HK-2 (cell line): ENCODE results near the gene TRNT1.

Experiments used
- DNase-seq: peaks from one replicate; pipeline ENCODE4 v3.0.0-alpha.2; 2018; ENCODE audit not compliant: unreplicated experiment

TRNT1 gene

GRCh38 chr3:3126477-3127431 is at the start of gene TRNT1:
TSS of gene TRNT1 (plus strand) at chr3:3126940. CDS start at chr3:3129041, 2,101 bp downstream.
- DNase-seq = peak; percentile 86

DNA sequence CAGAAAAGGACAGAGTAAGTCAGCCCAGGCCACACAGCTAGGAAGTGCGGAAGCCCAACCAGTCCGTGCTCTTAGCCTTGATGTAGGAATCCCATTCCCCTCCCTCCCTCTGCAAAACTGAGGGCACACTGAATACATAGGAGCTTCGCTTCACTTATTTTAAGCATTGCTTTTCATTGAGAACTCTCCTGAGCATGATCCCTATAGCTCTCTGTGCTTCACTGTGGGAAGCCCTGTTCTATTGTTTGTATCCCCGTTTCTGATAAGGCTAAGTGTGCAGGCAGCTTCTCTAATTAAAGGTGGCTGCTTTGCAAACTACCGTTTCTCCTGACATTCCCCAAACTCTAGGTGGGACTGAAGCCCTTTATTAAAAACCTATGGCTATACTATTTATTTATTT is 46.4 kb upstream of the TRNT1 start:
- no peak for DNase-seq

DNA sequence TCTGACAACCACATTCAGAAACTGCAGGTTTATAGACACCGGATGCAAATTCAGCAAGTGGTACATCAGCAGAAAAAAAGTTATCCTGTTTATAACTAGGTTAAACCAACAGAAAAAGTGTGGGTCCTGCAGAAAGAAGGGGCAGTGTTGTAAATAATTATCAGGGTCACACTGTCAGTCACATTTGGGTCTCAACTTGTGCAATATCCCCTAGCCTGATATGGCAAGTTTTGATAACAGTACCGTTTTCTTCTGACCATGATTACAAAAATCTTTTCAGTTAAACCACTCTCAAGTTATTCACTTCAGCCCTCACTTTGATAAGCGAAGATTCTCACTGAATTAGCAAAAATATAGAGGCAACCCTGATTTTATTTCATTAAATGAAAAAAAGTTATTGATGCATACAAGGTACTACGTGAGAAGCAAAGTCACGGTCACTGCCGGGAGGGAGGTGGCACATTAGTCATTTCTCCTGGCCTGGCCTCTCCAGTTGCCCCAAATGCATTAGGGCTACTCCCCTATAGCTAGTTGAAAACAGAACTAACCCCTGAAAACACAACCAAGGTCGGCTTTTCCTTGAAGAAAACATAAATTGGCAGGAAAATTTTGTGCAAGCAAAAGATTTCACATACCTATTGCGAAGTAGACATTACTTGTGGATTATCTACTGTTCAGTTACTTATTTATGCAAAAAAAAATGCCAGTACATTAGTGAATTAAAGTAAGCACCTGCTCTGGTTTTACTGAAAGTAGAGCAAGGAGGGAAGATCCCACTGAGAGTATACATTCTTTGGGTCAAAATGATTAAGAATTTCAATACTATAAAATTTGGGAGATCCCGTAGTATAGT is 45.1 kb upstream of the TRNT1 start:
- no peak for DNase-seq

- no peak for DNase-seq
These were observed 44.4 kb upstream of the TRNT1 start for GRCh38 chr3:3082234-3082924.

GRCh38 chr3:3084890-3085289 is 41.9 kb upstream of the TRNT1 start:
- DNase-seq = no peak

DNA sequence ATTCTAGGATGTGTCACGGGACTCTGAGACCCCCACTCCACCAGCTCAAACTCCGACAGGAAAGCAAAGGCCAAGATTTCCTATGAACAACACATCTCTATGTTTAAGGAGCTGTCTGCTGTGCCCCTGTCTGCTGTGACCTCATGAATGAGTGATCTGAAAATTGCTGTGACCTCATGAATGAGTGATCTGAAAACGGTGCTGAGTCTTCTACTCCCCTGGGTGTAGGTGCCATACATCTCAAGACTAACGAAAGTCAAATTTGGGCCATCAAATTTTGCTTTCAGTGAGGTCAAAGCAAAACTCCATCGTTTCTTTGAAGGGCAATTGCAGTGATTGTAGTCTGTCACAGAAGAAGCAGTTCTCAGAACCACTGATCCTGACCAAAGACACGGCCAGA is 41.0 kb upstream of the TRNT1 start:
- no peak for DNase-seq

- no peak for DNase-seq
These were observed 40.5 kb upstream of the TRNT1 start for GRCh38 chr3:3086239-3086638.

DNA sequence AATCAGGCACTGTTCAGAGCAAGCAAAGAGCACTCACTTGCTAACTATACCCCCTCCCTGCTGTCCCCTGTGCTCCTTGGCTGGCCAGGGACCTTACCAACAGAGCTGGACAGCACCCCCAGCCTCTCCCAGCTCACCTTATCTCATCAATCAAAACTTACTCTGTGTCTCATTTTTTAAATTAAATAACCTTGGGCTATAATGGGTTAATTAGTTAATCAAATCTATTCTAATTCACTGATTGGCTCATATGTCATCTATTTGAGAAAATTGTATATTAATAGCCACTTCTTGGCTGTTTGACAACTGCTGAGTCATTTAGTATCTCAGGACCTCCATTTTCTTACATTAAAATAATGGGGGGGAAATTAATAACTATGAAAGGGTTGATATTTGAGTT is 39.5 kb upstream of the TRNT1 start:
- no peak for DNase-seq

- no peak for DNase-seq
These were observed 38.8 kb upstream of the TRNT1 start for GRCh38 chr3:3087716-3088465.

DNA sequence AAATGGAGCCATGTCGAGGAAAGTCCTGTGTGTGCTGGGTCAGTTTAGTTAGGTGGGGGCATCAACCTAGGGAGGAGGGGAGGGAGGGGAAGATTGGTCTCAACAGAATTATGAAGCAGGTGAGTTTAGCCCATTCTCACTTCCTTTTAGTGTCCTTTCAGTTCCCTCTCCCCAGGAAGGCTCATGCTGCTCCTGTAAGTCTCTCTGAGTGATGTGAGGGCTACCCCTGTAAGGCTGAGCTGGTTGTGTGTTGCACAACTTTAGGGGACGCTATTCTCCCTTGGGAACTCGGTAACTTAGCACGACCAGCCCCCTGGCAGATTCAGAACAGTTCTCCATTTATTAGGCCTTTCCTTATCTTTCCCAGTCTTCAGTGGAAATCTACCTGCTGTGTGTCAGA is 37.7 kb upstream of the TRNT1 start:
- no peak for DNase-seq

GRCh38 chr3:3097958-3098357 is 28.8 kb upstream of the TRNT1 start:
- DNase-seq = no peak

DNA sequence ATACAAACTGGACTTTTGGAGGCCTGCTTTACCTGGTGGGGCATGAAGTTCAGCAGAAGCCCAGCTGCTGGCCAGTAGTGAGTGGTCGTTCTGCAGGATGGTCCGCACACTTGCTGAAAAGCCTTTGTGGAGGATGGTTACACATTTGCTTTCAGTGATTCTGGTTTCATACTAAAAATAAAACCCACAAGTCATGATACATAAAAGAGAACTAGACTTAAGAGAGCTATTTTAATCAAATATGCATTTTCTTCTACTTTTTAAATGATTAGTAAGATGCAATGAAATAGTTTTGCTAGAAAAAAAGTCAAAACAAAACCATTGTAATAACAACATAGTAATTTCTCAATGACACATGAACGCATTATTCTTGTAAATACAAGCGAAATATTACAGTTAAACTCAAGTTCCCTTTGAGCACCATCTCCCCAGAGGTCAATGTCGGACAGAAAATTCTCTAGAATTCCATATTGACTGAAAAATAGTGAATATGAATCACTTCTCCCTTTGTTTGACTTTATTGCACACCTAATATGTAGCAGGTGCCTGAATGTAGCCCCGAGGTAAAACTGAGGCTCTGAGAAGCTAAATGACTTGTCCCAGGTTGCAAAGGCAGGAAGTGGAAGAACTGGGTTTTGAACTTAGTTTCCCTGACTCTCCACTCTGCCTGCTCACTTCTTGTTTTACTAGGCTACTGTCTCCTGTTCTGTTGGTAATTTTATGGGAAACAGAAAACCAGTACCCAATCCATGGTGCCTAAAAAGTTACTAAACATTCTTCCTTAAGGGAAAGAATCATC is 24.9 kb upstream of the TRNT1 start:
- DNase-seq = no peak

- DNase-seq = no peak
These were observed 24.0 kb upstream of the TRNT1 start for GRCh38 chr3:3102751-3103150.

GRCh38 chr3:3105246-3105645 is 21.5 kb upstream of the TRNT1 start:
- no peak for DNase-seq

- no peak for DNase-seq
These were observed 20.9 kb upstream of the TRNT1 start for GRCh38 chr3:3105815-3106214.

GRCh38 chr3:3107181-3107580 is 19.6 kb upstream of the TRNT1 start:
- no peak for DNase-seq

GRCh38 chr3:3107858-3108257 is 18.9 kb upstream of the TRNT1 start:
- no peak for DNase-seq

DNA sequence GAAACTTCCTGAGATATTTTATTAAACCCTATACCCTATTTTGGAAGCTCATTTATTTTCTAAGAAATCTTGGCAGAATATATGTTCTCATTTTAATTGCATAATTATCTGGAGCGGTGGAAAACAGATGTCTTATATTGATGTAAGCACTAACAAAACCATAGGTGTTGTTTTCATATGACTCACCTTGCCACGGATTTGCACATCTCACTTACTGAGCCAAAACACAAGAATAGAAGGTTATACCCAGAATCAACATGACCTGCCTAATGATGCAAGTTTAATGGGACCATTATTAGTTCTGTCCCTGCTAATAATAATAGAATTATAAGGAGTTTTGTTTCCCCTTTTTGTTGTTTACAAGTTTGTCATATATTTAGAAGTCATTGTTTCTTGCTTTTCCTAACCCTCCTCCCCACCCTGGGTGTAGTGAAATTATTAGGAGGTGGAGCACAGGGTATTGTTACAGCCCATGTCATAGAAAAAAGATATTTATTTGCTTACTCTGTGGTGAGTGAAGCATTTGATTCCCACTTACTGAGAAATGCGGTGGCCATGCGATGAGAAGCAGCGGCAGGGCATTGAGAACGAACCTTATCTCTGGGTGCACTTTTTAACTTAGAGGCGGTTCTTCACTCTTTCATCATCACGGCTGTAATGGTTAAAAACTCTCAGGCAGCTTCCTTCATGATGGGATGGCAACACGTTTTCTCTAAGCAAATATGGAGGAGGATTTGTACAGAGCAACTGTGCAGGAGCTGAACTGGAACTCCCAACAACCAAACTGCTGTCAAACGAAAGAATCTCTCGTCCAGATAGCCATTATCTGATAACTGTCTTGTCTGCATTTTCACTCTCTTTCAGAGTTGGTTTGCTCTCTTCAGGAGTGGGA is 17.1 kb upstream of the TRNT1 start:
- no peak for DNase-seq

DNA sequence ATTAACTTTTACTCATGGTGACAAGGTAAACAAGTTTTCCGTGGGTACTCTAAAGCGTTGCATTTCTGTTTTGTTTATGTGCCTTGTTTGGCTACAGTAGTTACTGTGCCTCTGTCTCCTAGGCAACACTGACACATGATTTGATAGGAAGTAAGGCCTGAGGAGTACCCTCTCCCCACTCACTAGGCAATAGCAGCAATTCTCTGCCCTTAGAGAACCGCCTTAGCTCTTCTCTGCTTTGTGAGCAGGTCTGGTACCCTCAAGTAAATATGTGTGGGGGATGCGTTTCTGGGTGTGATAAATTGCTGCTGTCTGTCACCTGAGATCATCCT is 16.5 kb upstream of the TRNT1 start, which contains the start of gene IL5RA:
TSS of gene IL5RA (minus strand) at position 76 of the 332 bp plus-strand sequence. CDS start 5,390 bp downstream, outside the sequence.
- no peak for DNase-seq
